HG03442 (cell line): Measurements from ENCODE around the gene PPFIBP1.
"Not testable (repeated sequence)": the region's sequence is repeated elsewhere in the genome, so short reads cannot be mapped to it uniquely, and the experiment has no call there.

ENCODE experiments used
- ATAC-seq: cut with Tn5 transposase; IDR thresholded peaks from one replicate; pipeline ENCODE4 v1.9.1; 2021; ENCODE audit warnings: mild to moderate bottlenecking, moderate library complexity; ENCODE audit not compliant: unreplicated experiment

Gene PPFIBP1

GRCh38 chr12:27541031-27541719 lies 17.2 kb downstream of the PPFIBP1 start:
- ATAC-seq, result no peak

GRCh38 chr12:27542628-27543027 lies 18.6 kb downstream of the PPFIBP1 start:
- no peak for ATAC-seq

GRCh38 chr12:27544858-27545257 lies 20.9 kb downstream of the PPFIBP1 start:
- ATAC-seq, result not testable (repeated sequence)

- ATAC-seq, result no peak
These were observed 21.7 kb downstream of the PPFIBP1 start for GRCh38 chr12:27545665-27546064.

- ATAC-seq, result no peak
These were observed 23.6 kb downstream of the PPFIBP1 start for GRCh38 chr12:27547592-27547991.

GRCh38 chr12:27548301-27549199 lies 24.5 kb downstream of the PPFIBP1 start:
- ATAC-seq, result no peak

- no peak for ATAC-seq
These were observed 25.3 kb downstream of the PPFIBP1 start for GRCh38 chr12:27549236-27549800.

- peak; percentile 60 for ATAC-seq
These were observed 26.0 kb downstream of the PPFIBP1 start for GRCh38 chr12:27549801-27550652.

- ATAC-seq, result no peak
These were observed 26.6 kb downstream of the PPFIBP1 start for GRCh38 chr12:27550653-27550975.

GRCh38 chr12:27551172-27551840 lies 27.3 kb downstream of the PPFIBP1 start:
- no peak for ATAC-seq

- no peak for ATAC-seq
These were observed 28.2 kb downstream of the PPFIBP1 start for GRCh38 chr12:27552235-27552634.

- ATAC-seq, result peak; percentile 49
These were observed 29.0 kb downstream of the PPFIBP1 start for GRCh38 chr12:27552886-27553560.

- ATAC-seq, result no peak
These were observed 29.9 kb downstream of the PPFIBP1 start for GRCh38 chr12:27553941-27554340.

- ATAC-seq, result no peak
These were observed 30.6 kb downstream of the PPFIBP1 start for GRCh38 chr12:27554421-27555186.

- no peak for ATAC-seq
These were observed 31.4 kb downstream of the PPFIBP1 start for GRCh38 chr12:27555361-27555760.

GRCh38 chr12:27555925-27556778 lies 32.1 kb downstream of the PPFIBP1 start:
- ATAC-seq, result no peak

GRCh38 chr12:27560126-27560525 lies 36.1 kb downstream of the PPFIBP1 start:
- ATAC-seq, result no peak
